C4-2B (cell line): ENCODE measurements around the gene CLSTN1.

ENCODE experiments used
- H3K27ac ChIP-seq: fragments of 450-650 bp; 2 replicates; pipeline ENCODE4 v1.5.1; 2017
- ZFX ChIP-seq: fragments of 450-650 bp; IDR thresholded peaks from 2 replicates; pipeline ENCODE4 v1.6.1; 2017
- TF ChIP-seq, protein P1 (sequence below): fragments of 450-650 bp; conservative IDR thresholded peaks from 2 replicates; pipeline ENCODE4 v1.5.1; 2017; ENCODE audit warnings: mild to moderate bottlenecking

Gene CLSTN1

DNA sequence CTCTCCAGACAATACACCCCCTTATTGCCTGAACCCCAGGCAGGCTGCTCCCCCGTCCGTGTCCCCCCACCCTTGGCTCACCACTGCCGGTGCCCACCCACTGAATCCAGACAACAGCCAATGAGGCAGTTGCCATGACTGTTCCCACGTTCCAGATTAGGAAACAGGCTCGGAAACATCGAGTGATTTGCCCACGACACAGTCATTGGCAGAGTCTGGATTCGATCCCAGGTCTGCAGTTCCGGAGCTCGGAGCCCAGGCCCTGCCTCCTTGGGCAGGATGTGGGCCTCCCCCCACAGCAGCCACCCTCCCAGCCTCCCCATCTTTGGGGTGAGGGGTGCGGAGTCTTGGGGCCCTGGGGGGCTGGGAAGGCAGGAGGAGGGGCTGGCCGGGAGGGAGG is 20.3 kb upstream of the CLSTN1 start:
- TF ChIP-seq, protein P1, sequence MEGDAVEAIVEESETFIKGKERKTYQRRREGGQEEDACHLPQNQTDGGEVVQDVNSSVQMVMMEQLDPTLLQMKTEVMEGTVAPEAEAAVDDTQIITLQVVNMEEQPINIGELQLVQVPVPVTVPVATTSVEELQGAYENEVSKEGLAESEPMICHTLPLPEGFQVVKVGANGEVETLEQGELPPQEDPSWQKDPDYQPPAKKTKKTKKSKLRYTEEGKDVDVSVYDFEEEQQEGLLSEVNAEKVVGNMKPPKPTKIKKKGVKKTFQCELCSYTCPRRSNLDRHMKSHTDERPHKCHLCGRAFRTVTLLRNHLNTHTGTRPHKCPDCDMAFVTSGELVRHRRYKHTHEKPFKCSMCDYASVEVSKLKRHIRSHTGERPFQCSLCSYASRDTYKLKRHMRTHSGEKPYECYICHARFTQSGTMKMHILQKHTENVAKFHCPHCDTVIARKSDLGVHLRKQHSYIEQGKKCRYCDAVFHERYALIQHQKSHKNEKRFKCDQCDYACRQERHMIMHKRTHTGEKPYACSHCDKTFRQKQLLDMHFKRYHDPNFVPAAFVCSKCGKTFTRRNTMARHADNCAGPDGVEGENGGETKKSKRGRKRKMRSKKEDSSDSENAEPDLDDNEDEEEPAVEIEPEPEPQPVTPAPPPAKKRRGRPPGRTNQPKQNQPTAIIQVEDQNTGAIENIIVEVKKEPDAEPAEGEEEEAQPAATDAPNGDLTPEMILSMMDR = no peak
- TF ChIP-seq ZFX = no peak
- H3K27ac ChIP-seq = peak overlapping the region; percentile 95

DNA sequence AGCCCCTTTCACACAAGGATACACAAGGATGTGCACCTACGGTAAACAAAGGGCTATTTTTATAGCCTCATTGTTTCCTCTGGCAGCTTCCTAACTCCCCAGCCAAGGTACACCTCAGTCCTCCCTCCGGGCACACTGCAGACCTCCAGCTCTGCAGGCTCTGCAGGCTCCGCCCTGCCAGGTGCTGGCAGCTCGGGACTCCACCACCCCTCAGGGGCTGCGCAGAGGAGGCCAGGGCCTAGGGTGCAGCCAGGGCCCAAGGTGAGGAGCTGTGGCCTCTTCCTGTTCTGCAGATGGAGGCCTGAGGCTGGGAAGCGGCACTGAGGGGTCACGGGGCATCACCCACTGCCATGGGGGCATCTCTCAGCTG is 19.8 kb upstream of the CLSTN1 start:
- H3K27ac ChIP-seq = peak overlapping the region; percentile 95
- TF ChIP-seq, protein P1 = no peak
- TF ChIP-seq ZFX = peak; percentile 66; the same call in 1 of the 2 replicates

DNA sequence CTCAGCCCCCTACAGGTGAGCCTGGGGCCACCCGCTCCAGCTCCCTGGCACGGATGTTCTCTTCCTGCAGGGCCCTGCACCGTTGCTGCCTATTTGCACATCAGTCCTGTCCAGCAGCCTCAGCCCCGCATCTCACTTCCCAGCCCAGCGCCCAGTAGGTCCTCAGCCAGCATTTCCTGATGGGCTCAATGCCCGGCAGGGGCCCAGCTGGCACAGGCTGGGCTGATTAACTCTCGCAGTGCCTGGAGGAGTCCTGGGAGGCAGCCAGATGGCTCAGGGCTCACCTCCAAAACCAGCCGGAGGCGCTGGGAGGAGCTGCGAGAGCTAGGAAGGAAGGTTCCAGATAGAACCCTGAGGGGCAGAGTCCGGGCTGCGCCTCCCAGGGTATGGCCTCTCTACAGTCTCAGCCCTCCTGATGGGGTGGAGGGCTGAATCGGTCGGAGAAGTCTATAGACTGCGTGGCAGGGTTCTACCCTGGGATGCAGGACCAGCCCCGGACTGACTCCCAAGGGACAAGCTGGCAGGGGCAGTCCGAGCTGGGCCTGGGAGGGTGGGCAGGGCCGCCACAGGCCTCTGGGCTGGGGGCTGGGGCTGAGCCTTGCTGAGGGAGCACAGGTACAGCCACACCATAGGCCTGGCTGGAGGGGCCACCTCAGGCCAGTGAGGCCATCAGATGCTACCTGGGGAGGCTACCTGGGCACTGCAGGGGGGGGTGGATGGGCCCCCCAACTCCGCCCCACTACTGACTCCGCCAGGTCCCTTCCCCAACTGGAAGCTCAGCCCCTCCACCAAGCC is 19.2 kb upstream of the CLSTN1 start:
- TF ChIP-seq, protein P1 = no peak
- no peak for TF ChIP-seq ZFX
- peak overlapping the region; percentile 95 for H3K27ac ChIP-seq

DNA sequence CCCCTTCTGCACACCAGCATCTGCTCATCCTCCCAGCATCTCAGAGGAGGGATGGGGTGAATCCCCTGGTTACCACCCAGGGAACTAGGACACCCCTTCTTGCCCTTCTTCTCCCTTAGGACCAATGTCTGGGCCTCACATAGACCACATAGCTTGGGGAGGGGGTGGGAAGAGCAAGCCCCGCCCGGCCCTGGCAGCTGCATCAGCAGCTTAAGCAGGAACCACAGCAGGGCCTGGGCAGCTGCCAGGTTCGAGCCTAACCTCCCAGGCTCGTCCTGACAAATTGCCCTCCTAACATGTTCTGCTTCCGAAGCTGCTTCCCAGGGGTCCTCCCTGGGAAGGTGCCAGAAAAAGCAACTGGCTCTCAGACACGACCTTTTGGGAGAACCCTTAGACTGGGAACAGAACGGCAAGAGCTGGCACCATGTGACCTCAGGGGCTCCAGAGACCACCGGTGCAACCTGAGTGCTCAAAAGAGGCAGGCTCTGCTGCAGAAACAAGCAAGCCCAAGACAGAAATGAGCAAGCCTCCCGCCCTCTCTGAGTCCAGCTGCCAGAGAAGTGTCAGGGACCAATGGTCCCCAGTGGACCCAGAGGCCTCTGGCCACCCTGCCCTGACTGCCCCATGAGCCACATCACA is 18.4 kb upstream of the CLSTN1 start:
- peak overlapping the region; percentile 95 for H3K27ac ChIP-seq
- TF ChIP-seq ZFX = no peak
- TF ChIP-seq, protein P1 = no peak

DNA sequence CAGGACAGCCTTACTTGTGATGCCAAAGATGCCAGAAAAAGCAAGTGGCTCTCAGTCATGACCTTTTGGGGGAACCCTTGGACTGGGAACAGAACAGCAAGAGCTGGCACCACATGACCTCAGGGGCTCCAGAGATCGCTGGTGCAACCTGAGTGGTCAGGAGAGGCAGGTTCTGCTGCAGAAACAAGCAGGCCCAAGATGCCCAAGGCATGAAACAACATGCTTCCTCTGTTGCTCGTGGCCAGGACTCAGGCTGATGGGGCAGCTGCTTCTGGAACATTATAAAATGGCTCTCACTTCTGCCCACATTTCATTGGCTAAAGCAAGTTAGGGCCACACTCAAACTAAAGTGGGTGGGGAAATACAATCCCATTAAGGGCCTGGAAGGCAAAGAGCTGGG is 17.7 kb upstream of the CLSTN1 start:
- H3K27ac ChIP-seq = peak overlapping the region; percentile 95
- TF ChIP-seq, protein P1 = no peak
- no peak for TF ChIP-seq ZFX

DNA sequence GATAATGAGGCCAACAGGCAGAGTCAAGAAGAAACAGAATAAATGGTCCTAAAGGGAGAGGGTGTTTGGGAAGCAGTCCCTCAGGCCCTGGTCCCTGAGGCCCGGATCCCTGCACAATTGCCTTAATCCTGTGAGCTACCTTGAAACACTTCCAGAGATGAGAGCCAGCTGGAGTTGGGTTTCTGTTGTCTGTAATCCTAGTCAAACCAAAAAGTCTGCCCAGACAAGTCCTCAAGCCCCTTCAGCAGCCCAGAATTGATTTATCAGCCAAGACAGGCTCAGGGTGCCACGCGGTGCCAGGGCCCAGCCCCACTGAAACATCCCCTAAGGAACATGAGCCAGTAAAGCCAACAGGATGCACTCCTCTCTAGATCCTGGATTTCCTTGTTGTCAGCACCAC is 16.4 kb upstream of the CLSTN1 start:
- H3K27ac ChIP-seq = peak overlapping the region; percentile 95

DNA sequence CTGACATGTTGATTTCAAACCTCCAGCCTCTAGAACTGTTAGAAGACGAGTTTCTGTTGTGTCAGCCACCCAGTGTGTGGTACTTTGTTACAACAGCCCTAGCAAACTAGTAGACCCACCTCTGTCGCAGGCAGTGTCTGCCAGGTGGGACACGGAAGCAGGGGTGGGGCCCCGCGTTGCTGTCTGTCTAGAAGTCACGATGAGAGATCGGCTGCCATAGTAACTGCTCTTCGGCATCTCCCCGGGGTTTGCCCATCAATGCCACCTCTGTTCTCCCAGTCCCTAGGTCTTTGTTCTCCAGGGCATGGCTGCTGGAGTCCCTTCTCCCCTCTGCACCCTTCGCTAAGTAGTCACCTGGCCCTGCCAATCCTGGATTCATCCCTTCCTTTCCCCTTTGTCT is 15.2 kb upstream of the CLSTN1 start:
- peak overlapping the region; percentile 95 for H3K27ac ChIP-seq
- TF ChIP-seq ZFX = no peak
- TF ChIP-seq, protein P1 = no peak

More for the DNA sequence above, 16.4 kb upstream of the CLSTN1 start:
- no peak for TF ChIP-seq ZFX
- TF ChIP-seq, protein P1 = no peak
